ENCODE data around the gene CNTRL.

DNA sequence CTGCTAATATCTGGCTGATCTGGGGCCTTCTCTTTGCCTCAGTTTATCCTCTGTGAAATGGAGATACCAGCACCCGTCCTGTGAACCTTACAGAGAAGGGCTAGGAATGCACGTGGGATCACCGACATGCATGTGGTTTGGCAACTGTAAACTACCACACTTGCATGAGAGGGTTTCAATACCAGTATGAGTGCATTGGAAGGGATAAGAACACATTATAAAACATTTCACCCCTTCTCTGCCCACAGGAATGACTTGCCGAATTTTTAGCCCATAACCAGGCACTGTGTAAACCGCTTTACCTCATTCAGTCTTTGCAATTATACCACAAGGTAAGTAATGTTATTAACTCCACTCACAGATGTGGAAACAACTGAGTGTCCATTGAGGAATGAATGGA lies 135.8 kb downstream of the CNTRL start:
- TF ChIP-seq, protein P1, sequence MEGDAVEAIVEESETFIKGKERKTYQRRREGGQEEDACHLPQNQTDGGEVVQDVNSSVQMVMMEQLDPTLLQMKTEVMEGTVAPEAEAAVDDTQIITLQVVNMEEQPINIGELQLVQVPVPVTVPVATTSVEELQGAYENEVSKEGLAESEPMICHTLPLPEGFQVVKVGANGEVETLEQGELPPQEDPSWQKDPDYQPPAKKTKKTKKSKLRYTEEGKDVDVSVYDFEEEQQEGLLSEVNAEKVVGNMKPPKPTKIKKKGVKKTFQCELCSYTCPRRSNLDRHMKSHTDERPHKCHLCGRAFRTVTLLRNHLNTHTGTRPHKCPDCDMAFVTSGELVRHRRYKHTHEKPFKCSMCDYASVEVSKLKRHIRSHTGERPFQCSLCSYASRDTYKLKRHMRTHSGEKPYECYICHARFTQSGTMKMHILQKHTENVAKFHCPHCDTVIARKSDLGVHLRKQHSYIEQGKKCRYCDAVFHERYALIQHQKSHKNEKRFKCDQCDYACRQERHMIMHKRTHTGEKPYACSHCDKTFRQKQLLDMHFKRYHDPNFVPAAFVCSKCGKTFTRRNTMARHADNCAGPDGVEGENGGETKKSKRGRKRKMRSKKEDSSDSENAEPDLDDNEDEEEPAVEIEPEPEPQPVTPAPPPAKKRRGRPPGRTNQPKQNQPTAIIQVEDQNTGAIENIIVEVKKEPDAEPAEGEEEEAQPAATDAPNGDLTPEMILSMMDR (IDR thresholded peaks at IDR 0.05; ENCODE audit: poor library complexity): no peak
- no peak for TF ChIP-seq EZH2 (IDR thresholded peaks at IDR 0.05; ENCODE audit: borderline replicate concordance)
- no peak for TF ChIP-seq EZH2phosphoT487 (IDR thresholded peaks at IDR 0.05; ENCODE audit: low read depth, severe bottlenecking, unreplicated experiment)

Data from hepatocyte (in vitro differentiated cells).